Astrocyte of the cerebellum (primary cell): ENCODE results near the gene CUEDC1.

Experiments
- DNase-seq: peaks from one replicate; pipeline ENCODE4 v3.0.0-alpha.2; 2011; ENCODE audit warnings: low read depth
- H3K4me3 ChIP-seq: 2 replicates; pipeline ENCODE4 v1.5.1; 2011; ENCODE audit warnings: mild to moderate bottlenecking, low read depth, low read length, moderate library complexity
- in situ Hi-C: cut with HindIII; loops from 2 replicates; pipeline ENCODE4 v1.10.0; 2017; ENCODE audit warnings: low sequenced_read_pairs
- TF ChIP-seq, protein P1 (sequence below): IDR thresholded peaks from 2 replicates; pipeline ENCODE4 v1.5.1; 2012; ENCODE audit warnings: low read length, low read depth, moderate library complexity, mild to moderate bottlenecking; ENCODE audit errors: missing control alignments

CUEDC1 gene

DNA sequence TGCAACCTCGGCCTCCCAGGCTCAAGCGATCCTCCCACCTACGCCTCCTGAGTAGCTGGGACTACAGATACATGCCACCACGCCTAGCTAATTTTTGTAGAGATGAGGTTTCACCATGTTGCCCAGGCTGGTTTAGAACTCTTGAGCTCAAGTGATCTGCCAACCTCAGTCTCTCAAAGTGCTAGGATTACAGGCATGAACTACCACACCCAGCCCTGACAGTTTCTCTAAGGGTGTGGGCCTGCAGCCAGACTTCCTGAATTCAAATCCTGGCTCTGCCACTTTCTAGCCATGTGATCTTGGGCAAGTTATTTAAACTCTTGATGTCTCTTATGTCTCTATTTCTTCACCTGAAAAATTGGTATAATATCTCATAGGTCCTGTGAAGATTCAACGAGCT is 5.6 kb downstream of the CUEDC1 start:
- TF ChIP-seq, protein P1, sequence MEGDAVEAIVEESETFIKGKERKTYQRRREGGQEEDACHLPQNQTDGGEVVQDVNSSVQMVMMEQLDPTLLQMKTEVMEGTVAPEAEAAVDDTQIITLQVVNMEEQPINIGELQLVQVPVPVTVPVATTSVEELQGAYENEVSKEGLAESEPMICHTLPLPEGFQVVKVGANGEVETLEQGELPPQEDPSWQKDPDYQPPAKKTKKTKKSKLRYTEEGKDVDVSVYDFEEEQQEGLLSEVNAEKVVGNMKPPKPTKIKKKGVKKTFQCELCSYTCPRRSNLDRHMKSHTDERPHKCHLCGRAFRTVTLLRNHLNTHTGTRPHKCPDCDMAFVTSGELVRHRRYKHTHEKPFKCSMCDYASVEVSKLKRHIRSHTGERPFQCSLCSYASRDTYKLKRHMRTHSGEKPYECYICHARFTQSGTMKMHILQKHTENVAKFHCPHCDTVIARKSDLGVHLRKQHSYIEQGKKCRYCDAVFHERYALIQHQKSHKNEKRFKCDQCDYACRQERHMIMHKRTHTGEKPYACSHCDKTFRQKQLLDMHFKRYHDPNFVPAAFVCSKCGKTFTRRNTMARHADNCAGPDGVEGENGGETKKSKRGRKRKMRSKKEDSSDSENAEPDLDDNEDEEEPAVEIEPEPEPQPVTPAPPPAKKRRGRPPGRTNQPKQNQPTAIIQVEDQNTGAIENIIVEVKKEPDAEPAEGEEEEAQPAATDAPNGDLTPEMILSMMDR: no peak
- no peak for DNase-seq
- in situ Hi-C loops: no loop called here
- no peak overlapping the region for H3K4me3 ChIP-seq

DNA sequence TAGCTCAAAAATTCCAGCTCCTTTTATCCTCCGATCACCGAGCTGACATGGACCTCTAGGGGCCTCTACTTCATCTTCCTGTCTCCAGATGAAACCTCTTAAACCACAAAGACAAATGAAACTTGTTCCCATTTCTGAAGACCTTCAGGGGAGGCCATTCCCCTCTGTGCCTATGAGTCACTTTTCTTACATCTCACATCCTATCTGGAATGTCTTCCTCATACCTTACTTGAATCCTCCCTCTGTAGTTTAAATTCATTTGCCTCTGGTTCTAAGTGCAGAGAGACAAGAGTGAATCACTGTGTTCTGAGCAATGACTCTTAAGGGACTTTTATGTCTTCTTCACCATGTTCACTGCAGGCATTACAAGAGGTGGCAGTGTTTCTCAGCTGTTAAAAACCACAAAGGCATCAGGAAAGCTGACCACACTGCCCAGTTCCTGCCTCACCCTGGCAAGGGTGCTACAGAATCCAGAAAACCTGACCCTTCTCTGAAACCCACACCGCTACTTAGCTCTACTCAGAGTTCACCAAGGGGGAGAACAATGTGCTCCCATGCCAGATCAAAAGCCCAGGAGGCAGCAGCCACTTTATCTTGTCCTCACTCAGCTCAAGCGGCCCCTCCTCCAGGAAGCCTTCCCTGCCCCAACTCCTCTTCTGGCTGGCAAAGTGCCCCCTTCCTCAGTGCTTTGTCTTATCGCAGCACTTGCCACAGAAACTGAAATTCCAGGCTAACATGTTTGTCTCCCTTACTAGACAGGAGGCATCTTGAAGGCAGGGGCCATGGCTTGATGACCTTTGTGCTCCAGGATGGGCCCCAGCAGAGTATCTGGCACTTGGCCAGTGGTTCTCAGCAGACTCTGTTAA is 6.4 kb downstream of the CUEDC1 start:
- peak; percentile 88 for DNase-seq
- H3K4me3 ChIP-seq: no peak overlapping the region
- TF ChIP-seq, protein P1: no peak
- in situ Hi-C loops: no loop called here

DNA sequence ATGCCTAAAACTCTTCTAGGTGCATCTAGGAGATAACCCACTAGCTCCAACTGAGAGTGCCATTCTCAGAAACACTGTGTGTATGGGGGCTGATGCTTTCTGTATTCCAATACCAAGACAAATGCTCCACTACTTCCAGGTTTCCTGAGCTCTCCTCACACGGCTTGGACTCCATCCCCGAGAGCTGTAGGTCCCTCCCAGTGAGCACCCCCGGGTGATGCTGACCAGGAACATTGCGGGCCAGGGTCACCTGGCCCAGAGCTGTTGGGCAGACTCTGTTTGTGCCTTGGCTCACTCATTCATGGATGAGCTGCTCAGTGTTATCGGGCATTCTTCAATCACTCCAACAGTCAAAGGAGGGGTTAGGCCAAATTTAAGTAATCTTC is 7.0 kb downstream of the CUEDC1 start:
- TF ChIP-seq, protein P1: no peak
- H3K4me3 ChIP-seq: no peak overlapping the region
- in situ Hi-C loops: no loop called here
- DNase-seq: no peak

DNA sequence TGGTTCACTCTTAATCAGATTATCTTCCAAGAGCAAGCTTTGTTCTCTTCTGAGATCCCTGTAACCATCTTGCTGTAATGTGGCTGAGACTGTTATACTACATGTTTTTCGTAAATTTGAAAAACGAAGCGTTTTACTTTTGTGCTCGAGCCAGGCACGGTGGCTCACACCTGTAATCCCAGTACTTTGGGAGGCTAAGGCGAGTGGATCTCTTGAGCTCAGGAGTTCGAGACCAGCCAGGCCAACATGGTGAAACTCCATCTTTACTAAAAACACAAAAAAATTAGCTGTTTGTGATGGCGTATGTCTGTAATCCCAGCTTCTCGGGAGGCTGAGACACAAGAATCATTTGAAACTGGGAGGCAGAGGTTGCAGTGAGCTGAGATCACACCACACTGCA is 7.8 kb downstream of the CUEDC1 start:
- H3K4me3 ChIP-seq: no peak overlapping the region
- in situ Hi-C loops: no loop called here
- TF ChIP-seq, protein P1: no peak
- no peak for DNase-seq

DNA sequence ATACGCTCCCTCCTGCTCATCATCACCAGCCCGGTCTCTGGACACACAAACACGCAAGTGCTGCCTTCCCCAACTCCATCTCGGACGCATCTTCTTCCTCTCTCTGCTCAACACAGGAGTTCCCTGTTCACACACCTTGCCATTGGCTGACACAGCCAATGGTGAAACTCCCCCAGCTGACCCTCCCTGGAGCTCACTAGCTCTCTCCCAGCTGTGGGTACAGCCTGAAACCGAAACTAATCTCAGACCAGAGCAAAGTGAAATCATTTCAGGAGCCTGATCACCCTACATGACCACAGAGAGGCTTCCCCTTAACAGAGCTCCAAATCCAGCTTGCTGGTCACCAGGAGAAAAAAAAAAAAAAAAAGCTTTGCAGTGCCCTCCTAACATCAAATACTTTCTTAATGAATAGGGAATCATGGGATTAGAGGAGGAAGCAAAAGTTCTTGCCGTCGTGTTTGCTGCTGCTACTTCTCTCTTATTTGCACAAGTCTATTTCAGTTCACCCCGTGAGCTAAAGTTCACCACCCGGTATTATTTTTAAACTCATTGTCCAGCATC is 8.3 kb downstream of the CUEDC1 start:
- in situ Hi-C loops: no loop called here
- DNase-seq: peak; percentile 79
- TF ChIP-seq, protein P1: no peak
- no peak overlapping the region for H3K4me3 ChIP-seq

DNA sequence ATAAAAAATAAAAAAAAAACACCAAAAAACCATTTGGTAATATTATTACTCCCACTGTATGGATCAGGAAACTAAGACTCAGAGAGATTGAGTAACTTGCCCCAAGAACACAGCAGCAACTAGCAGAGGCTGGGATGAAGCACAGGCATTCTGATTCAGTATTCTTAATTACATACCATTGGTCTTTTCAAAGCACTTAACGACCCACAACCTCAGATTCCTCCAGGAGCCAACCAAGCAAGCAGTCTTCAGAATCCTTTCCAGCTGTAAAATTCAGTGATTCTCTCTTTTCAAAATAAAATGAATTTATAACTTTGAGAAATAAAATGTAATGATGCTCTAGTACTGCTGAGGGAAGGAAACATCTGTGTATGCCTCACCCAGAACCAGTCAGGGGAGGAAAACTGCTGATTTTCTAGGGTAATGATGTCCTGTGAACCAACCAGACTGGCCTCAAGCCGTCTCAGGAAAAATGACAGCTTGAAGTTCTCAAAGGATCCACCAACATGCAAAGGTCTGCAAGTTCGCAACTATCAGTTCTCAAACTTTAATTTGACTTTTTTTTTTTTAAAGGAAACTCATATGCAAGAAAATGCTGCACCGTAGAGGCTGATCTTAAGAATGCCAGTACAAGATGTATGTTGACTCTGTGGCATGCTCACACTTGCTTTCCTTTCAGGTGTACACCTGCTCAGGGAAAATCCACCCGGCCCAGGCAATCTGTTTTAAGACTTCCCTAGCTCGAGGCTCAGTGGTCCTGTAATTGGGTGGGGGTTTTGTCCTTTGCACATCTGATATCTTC is 9.0 kb downstream of the CUEDC1 start:
- TF ChIP-seq, protein P1: no peak
- DNase-seq: no peak
- in situ Hi-C loops: no loop called here
- H3K4me3 ChIP-seq: no peak overlapping the region
